HEK293T (cell line): ENCODE data around the gene DECR2.

Source experiments
- FOXA1 ChIP-seq: fragments of 450-650 bp; IDR thresholded peaks from 2 replicates; pipeline ENCODE4 v1.6.1; 2016; ENCODE audit warnings: mild to moderate bottlenecking
- SUZ12 ChIP-seq: fragments of 450-650 bp; IDR thresholded peaks from 2 replicates; pipeline ENCODE4 v1.6.1; 2016; ENCODE audit warnings: mild to moderate bottlenecking

DNA sequence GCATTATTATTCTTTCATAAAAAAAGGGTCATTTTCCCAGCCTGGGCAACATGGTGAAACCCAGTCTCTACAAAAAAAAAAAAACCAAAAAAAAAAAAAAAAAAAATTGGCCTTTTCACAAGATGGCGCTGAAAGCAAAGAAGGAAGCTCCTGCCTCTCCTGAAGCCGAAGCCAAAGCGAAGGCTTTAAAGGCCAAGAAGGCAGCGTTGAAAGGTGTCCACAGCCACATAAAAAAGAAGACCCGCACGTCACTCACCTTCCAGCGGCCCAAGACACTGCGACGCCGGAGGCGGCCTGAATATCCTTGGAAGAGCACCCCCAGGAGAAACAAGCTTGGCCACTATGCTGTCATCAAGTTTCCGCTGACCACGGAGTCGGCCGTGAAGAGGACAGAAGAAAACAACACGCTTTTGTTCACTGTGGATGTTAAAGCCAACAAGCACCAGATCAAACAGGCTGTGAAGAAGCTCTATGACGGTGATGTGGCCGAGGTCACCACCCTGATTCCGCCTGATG is 15.0 kb upstream of the DECR2 start:
- TF ChIP-seq FOXA1, result no peak
- no peak for TF ChIP-seq SUZ12
